GM21381 (cell line): ENCODE data around the gene MRPL57.
"Not testable (repeated sequence)": the region's sequence is repeated elsewhere in the genome, so short reads cannot be mapped to it uniquely, and the experiment has no call there.

Experiments used
- ATAC-seq: cut with Tn5 transposase; IDR thresholded peaks from one replicate; pipeline ENCODE4 v1.9.1; 2021; ENCODE audit warnings: mild to moderate bottlenecking, moderate library complexity; ENCODE audit not compliant: unreplicated experiment

Gene MRPL57

DNA sequence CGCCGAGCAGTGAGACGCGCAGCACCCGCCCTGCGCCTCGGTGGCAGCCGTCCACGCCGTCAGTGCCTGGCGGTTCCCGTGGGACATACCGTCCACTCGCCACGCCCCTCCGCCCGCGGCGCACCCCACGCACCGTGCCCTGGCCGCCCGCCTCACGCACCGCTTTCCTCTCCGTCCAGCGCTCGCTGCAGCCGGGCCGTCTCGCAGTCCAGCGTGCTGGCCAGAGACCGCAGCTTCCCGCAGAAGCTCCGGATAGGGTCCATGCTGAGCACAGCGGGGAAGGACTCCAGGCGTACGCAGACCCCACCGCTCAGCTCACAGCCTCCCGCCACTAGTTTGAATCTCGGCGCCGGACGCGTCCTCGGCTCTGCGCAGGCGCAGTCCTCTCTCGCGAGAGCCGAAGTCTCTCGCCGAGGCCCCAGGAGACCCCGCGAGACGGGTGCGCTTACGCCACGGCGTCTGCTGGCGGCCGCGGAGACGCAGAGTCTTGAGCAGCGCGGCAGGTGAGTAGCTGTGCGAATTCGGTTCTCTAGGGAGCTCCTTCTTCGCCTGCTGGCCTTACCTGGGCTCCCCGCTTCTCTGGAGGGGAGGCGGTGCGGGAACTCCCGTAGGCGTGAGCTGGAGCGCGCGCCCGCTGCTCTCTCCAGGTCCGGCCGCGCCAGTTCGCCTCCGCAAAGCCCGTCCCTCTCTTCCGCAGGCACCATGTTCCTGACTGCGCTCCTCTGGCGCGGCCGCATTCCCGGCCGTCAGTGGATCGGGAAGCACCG, at the start of gene MRPL57, which contains the start of gene SKA3:
Gene MRPL57 (plus strand): TSS at position 444 of the 767 bp plus-strand sequence. CDS start 259 bp downstream, at position 703.
Gene SKA3 (minus strand): TSS at position 338 of the 767 bp plus-strand sequence. CDS start 75 bp downstream, at position 263.
- ATAC-seq: peak; percentile 91

DNA sequence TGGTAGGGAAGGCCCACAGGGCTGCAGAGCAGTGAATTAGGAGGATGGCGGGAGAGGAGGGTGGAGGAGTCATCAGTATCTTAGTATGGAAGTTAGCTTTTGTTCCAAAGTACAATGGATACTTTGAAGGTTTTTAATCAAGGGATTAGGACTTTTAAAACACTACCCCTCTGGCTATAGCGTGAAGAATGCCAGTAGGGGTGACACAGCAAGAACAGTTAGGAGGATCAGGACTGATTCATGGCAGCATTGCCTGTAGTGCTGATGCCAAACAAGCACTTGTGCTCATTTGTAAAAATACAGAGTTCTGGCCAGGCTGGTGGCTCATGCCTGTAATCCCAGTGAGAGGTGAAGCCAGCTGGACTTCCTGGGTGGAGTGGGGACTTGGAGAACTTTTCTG, 46.3 kb upstream of the MRPL57 start:
- ATAC-seq: no peak

- no peak for ATAC-seq
Measured at GRCh38 chr13:21133077-21133476, 43.4 kb upstream of the MRPL57 start.

- no peak for ATAC-seq
Measured at GRCh38 chr13:21134475-21134874, 42.0 kb upstream of the MRPL57 start.

DNA sequence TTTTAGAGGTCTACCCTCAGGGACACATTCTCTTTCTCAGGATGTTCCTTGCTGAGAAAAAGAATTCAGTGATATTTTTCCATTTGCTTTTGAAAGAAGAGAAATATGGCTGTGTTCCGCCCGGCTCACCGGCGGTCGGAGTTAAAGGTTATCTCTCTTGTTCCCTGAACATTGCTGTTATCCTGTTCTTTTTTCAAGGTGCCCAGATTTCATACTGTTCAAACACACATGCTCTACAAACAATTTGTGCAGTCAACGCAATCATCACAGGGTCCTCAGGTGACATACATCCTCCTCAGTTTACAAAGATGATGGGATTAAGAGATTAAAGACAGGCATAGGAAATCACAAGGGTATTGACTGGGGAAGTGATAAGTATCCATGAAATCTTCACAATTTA, 40.6 kb upstream of the MRPL57 start:
- not testable (repeated sequence) for ATAC-seq

- ATAC-seq: no peak
Measured at GRCh38 chr13:21137696-21138095, 38.8 kb upstream of the MRPL57 start.

GRCh38 chr13:21138561-21138960, 37.9 kb upstream of the MRPL57 start:
- no peak for ATAC-seq

DNA sequence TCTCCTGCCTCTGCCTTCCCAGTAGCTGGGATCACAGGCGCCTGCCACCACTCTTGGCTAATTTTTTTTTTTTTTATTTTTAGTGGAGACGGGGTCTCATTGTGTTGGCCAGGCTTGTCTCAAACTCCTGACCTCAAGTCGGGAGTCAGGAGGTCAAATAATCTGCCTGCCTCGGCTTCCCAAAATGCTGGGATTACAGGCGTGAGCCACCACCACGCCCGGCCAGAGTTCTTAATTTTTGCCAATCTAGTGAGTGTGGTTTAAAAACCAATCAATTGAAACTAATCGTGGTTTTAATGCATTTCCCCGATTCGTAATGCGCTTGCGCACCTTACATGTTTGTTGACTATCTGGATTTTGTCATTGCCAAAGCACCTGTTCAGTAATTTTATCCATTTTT, 37.1 kb upstream of the MRPL57 start:
- no peak for ATAC-seq

DNA sequence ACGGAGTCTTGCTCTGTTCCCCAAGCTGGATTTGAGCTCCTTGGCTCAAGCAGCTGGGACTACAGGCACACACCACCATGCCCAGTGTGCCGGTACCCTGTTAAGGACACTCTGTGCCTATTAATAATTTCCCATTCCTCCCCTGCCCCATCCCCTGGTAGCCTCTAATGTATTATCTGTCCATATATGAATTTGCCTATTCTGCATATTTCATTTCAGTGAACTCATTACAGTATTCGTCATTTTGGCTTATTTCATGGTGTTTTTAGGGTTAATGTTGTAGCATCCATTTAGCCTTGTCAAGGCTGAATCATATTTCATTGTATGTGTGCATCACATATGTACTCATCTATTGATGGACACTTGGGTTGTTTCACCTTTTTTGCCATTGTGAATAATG, 33.7 kb upstream of the MRPL57 start:
- ATAC-seq: no peak

DNA sequence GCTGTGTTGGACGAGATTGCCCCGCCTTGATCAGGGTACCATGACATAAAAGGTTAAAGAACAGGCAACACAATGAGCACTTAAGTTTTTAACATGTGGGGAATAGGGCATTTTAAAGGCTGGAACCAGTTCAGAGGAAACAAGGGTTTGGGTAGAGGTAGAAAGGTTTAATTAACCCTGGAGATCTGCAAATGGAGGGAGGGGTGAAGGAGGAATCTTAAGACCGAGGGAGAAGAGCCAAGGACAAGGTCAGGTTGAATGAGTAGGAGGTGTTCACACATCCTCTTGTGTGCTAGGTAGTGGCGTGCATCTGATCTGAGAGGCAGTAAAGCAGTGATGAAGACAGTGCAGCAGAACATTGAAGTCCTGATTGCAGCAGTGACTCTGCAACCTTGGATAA, 28.6 kb upstream of the MRPL57 start:
- ATAC-seq: no peak

DNA sequence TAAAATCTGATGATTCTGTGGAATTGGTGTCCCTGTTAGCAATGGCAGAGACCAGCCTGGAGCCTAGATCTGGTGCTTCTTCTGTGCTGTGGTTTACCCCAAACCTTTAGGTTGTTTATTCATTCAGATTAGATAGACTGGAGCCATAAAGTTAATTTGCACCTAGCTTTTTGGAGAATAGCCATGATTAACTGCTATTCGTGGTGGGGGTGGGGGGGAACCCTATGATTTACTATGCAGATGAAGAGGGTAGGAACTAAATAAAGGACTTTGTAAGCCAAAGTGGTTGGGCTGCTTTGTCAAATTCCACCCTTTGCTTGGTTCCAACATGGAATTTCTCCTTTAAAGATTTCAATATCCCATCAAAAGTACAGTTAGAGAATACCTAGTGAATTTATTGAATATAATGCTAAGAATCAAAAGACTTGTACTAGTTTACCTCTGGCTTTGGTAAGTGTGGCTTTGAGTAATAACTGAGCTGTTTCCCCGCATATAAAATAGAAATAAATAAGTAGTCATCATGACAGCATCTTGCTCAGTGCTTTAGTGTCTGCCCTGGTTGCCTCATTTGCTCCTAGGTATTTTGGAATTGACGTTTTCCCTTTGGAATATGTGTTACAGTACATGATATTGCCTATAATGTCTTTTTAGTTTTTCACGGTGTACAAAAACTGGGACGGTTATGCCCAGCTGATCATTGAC, 27.8 kb upstream of the MRPL57 start:
- ATAC-seq: no peak

DNA sequence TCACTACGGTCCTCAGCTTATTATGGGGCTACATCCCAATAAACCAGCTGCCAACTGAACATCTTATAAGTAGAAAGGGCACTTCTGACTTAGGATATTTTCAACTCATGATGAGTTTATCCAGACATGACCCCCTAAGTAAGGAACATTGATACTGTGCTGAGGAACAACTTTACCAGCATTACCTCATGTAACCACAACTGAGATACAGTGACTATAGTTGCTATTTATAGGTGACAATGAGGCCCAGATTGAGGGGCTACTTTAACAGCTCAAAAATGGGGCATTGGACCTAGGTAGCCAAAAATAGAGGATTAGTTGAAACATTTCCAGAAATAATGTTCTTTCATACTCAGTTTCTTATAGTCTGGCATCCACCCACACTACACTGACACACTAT, 26.9 kb upstream of the MRPL57 start:
- no peak for ATAC-seq

- ATAC-seq: no peak
Measured at GRCh38 chr13:21150013-21150412, 26.4 kb upstream of the MRPL57 start.

GRCh38 chr13:21152251-21152899, 24.1 kb upstream of the MRPL57 start:
- no peak for ATAC-seq

- ATAC-seq: no peak
Measured at GRCh38 chr13:21164631-21165030, 11.8 kb upstream of the MRPL57 start.

DNA sequence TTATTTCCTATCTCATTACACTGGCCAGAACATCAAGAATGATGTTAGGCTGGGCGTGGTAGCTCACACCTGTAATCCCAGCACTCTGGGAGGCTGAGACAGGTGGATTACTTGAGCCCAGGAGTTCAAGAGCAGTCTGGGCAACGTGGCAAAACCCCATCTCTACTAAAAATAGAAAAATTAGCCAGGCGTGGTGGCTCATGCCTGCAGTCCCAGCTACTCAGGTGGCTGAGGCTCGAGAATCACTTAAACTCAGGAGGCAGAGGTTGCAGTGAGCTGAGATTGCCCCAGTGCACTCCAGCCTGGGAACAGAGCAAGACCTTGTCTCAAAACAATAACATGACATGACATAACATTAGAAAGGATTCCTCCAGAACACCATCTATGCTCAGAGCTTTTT, 10.9 kb upstream of the MRPL57 start:
- not testable (repeated sequence) for ATAC-seq

DNA sequence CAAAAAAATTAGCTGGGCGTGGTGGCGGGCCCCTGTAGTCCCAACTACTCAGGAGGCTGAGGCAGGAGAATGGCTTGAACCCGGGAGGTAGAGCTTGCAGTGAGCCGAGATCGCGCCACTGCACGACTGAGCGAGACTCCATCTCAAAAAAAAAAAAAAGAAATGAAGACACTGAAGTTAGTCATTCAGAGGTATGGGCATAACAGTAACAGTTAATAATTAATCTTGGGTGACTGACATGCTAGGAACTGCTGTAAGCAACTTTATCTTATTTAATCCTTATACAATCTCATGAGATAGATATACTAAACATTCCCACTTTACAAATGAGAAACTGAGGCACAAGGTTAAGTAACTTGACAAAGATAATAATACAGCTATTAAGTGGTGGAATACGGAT, 5.0 kb upstream of the MRPL57 start:
- no peak for ATAC-seq

- not testable (repeated sequence) for ATAC-seq
Measured at GRCh38 chr13:21173767-21174166, 2.7 kb upstream of the MRPL57 start.

GRCh38 chr13:21175656-21176214, 723 bp upstream of the MRPL57 start:
- ATAC-seq: no peak

- ATAC-seq: peak; percentile 22
Measured at GRCh38 chr13:21176982-21177284, 475 bp downstream of the MRPL57 start.

DNA sequence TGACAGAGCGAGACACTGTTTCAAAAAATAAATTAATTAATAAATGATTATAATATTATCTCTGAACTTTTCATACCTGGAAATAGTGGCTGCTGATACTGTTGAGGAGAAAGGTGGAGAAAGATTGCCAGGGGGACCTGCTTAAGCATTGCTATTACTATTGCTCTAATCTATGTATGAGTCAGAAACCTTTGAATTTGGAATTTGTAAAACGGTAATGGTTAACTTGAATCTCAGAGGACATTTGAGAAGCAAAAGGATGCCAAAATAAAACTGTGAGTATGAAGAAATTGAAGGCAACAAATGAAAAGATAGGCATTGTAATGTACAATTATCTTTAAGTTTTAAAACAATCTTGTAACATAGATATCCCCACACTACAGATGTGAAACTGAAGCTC, 5.2 kb downstream of the MRPL57 start:
- ATAC-seq: no peak

GRCh38 chr13:21186410-21186809, 10.0 kb downstream of the MRPL57 start:
- ATAC-seq: not testable (repeated sequence)
